MM.1S (cell line): ENCODE data around the gene SPNS2.
A peak's percentile ranks its signal among the peaks of the same experiment; 100 is the strongest.

ENCODE experiments used
- DNase-seq: peaks from one replicate; pipeline ENCODE4 v3.0.0-alpha.2; 2015
- H2AFZ ChIP-seq: fragments of 300-600 bp; sonication (generic); 2 replicates; pipeline ENCODE4 v1.6.0; 2016; ENCODE audit warnings: antibody characterized with exemption, low read length
- H3F3A ChIP-seq: fragments of 300-600 bp; sonication (generic); 2 replicates; pipeline ENCODE4 v1.6.1; 2016; ENCODE audit warnings: mild to moderate bottlenecking, antibody characterized with exemption, low read length, moderate library complexity, mixed read lengths; ENCODE audit not compliant: insufficient read depth
- H3K27ac ChIP-seq: fragments of 300-600 bp; sonication (generic); 2 replicates; pipeline ENCODE4 v1.5.1; 2016; ENCODE audit warnings: mild to moderate bottlenecking, low read length
- H3K27me3 ChIP-seq: fragments of 300-600 bp; sonication (generic); replicated peaks from 2 replicates; pipeline ENCODE4 v1.6.0; 2016; ENCODE audit warnings: low read length; ENCODE audit not compliant: insufficient read depth
- H3K36me3 ChIP-seq: fragments of 300-600 bp; sonication (generic); replicated peaks from 2 replicates; pipeline ENCODE4 v1.6.1; 2016; ENCODE audit warnings: mild to moderate bottlenecking, low read length, mixed read lengths; ENCODE audit not compliant: insufficient read depth
- H3K4me1 ChIP-seq: fragments of 300-600 bp; sonication (generic); 2 replicates; pipeline ENCODE4 v1.6.1; 2016; ENCODE audit warnings: low read length, mixed read lengths
- H3K4me2 ChIP-seq: fragments of 300-600 bp; sonication (generic); 2 replicates; pipeline ENCODE4 v1.6.0; 2016; ENCODE audit warnings: low read depth, low read length
- H3K4me3 ChIP-seq: fragments of 300-600 bp; sonication (generic); 2 replicates; pipeline ENCODE4 v1.5.1; 2016; ENCODE audit warnings: low read length, mixed read lengths
- H3K79me2 ChIP-seq: fragments of 300-600 bp; sonication (generic); 2 replicates; pipeline ENCODE4 v1.6.1; 2016; ENCODE audit warnings: mixed run types, low read length, mixed read lengths
- H3K9ac ChIP-seq: fragments of 300-600 bp; sonication (generic); 2 replicates; pipeline ENCODE4 v1.6.1; 2016; ENCODE audit warnings: low read length, mixed read lengths
- H3K9me2 ChIP-seq: fragments of 300-600 bp; sonication (generic); replicated peaks from 2 replicates; pipeline ENCODE4 v1.6.1; 2016; ENCODE audit warnings: mild to moderate bottlenecking, low read length, mixed read lengths; ENCODE audit not compliant: insufficient read depth
- H3K9me3 ChIP-seq: fragments of 300-600 bp; sonication (generic); replicated peaks from 2 replicates; pipeline ENCODE4 v1.6.1; 2016; ENCODE audit warnings: mild to moderate bottlenecking, low read length, mixed read lengths; ENCODE audit not compliant: insufficient read depth
- H4K20me1 ChIP-seq: fragments of 300-600 bp; sonication (generic); 2 replicates; pipeline ENCODE4 v1.6.1; 2016; ENCODE audit warnings: mild to moderate bottlenecking, low read length, moderate library complexity, mixed read lengths; ENCODE audit not compliant: insufficient read depth
- EZH2 ChIP-seq: fragments of 300-600 bp; sonication (generic); optimal IDR thresholded peaks from 2 replicates; pipeline ENCODE3; 2017; ENCODE audit warnings: low read depth, mild to moderate bottlenecking, antibody characterized with exemption, low read length, mixed read lengths
- EZH2phosphoT487 ChIP-seq: fragments of 300-600 bp; sonication (generic); IDR thresholded peaks from 2 replicates; pipeline ENCODE4 v1.6.1; 2018; ENCODE audit warnings: antibody characterized with exemption, low read length
- TF ChIP-seq, protein P1 (sequence below): fragments of 300-600 bp; sonication (generic); IDR thresholded peaks from 2 replicates; pipeline ENCODE4 v1.5.1; 2016; ENCODE audit warnings: antibody characterized with exemption, low read length, mixed read lengths

Gene SPNS2

DNA sequence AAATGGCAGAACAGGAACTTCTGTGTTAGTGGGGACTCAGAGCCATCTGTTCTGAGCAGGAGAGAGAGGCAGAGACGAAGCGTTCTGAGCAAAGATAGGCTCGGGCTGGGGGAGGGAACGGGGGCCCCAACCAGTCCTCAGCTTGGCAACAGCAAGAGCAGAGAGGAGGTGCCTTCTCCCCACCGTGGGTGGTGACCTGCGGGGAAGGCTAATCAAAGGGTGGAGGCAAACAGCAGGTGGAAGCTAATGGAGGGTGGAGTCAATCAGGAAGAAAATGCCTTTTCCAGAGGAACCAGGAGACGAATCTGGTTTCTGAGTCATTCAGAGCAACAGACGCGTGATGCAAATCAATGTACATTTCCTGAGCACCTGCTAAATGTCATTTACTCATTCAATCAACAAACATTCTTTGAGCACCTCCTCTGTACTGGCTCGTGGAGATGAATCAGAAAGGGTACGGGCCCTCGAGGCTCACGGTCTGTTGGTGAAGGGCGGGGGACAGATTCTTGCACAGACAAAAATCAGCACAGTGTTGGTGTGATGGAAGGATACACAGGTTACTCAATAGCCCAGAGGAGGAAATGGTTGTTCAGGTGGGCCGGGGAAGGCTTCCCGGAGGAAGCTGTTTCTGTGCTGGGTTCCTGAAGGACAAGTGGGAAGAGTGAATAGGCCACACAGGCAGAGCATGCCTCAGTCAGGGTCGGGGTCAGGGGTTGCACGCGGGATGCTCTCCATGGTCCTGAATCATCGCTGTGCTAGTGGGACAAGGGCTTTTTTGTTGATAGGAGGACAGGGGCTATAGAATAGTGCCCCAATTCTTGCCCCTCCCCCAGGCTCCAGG is 5.7 kb upstream of the SPNS2 start:
- H3K36me3 ChIP-seq = no peaks in the 10 kb centered on the region
- H3K9ac ChIP-seq = no peak overlapping the region
- H3F3A ChIP-seq = peaks cover 16% of the 10 kb centered on the region
- no peak overlapping the region for H3K27ac ChIP-seq
- H3K4me1 ChIP-seq = peaks cover 16% of the 10 kb centered on the region
- no peak overlapping the region for H2AFZ ChIP-seq
- peak; percentile 48 for DNase-seq
- H3K9me3 ChIP-seq = no peaks in the 10 kb centered on the region
- H4K20me1 ChIP-seq = no peaks in the 10 kb centered on the region
- H3K79me2 ChIP-seq = no peaks in the 10 kb centered on the region
- H3K27me3 ChIP-seq = no peaks in the 10 kb centered on the region; the same call in 1 of the 2 replicates
- TF ChIP-seq EZH2 (no peak), EZH2phosphoT487 (no peak)
- TF ChIP-seq, protein P1, sequence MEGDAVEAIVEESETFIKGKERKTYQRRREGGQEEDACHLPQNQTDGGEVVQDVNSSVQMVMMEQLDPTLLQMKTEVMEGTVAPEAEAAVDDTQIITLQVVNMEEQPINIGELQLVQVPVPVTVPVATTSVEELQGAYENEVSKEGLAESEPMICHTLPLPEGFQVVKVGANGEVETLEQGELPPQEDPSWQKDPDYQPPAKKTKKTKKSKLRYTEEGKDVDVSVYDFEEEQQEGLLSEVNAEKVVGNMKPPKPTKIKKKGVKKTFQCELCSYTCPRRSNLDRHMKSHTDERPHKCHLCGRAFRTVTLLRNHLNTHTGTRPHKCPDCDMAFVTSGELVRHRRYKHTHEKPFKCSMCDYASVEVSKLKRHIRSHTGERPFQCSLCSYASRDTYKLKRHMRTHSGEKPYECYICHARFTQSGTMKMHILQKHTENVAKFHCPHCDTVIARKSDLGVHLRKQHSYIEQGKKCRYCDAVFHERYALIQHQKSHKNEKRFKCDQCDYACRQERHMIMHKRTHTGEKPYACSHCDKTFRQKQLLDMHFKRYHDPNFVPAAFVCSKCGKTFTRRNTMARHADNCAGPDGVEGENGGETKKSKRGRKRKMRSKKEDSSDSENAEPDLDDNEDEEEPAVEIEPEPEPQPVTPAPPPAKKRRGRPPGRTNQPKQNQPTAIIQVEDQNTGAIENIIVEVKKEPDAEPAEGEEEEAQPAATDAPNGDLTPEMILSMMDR = no peak
- no peaks in the 10 kb centered on the region for H3K9me2 ChIP-seq
- H3K4me2 ChIP-seq = no peak overlapping the region
- H3K4me3 ChIP-seq = no peak overlapping the region

DNA sequence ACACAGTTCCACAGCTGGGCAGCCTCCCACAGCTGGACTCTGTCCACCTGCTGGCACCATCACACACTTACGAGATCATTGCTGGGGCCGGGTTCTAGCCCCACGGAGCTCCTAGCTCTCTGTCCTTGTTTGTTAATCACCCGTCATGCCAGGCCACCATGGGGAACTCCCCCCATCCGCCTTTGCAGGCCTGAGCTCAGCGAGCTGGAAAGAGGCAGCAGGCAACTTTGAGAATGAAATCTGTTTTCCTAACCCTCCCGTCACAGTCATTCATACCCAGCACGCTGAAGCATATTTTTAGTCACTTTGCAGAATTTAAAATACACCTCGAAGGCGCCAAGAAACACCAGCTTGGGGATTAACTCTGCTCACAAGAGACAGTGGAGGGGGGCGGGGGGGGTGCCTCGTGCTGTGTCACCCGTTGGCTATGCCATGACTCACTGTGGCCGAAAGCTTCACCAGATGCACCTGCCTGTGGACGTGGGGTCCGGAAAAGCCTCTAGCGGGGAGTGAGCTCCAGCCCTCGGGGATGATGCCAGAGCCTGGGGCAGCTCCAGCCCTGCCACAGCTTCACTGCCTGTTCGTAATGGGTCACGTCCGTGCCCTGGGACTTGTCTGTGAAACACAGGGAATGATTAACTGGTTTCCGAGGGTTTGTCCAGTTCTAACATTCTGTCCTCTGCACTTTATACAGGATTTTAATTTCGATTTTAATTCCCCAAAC is 1.4 kb upstream of the SPNS2 start:
- H3K4me1 ChIP-seq = peaks cover 25% of the 10 kb centered on the region
- H2AFZ ChIP-seq = 0 out of 2 replicates have a peak overlapping the region, but pooled peaks have one; percentile 25
- no peaks in the 10 kb centered on the region for H3K36me3 ChIP-seq
- DNase-seq = peak; percentile 70
- H3K9me3 ChIP-seq = no peaks in the 10 kb centered on the region
- H3K4me2 ChIP-seq = peak overlapping the region; percentile 93
- peak overlapping the region; percentile 43 for H3K4me3 ChIP-seq
- no peaks in the 10 kb centered on the region for H4K20me1 ChIP-seq
- H3K9ac ChIP-seq = peak overlapping the region; percentile 41
- peaks cover 21% of the 10 kb centered on the region for H3K27me3 ChIP-seq
- H3K9me2 ChIP-seq = no peaks in the 10 kb centered on the region
- peak overlapping the region; percentile 81 for H3K27ac ChIP-seq
- TF ChIP-seq EZH2 (no peak), EZH2phosphoT487 (no peak)
- TF ChIP-seq, protein P1 = no peak
- H3K79me2 ChIP-seq = peaks cover 13% of the 10 kb centered on the region
- H3F3A ChIP-seq = peaks cover 22% of the 10 kb centered on the region

DNA sequence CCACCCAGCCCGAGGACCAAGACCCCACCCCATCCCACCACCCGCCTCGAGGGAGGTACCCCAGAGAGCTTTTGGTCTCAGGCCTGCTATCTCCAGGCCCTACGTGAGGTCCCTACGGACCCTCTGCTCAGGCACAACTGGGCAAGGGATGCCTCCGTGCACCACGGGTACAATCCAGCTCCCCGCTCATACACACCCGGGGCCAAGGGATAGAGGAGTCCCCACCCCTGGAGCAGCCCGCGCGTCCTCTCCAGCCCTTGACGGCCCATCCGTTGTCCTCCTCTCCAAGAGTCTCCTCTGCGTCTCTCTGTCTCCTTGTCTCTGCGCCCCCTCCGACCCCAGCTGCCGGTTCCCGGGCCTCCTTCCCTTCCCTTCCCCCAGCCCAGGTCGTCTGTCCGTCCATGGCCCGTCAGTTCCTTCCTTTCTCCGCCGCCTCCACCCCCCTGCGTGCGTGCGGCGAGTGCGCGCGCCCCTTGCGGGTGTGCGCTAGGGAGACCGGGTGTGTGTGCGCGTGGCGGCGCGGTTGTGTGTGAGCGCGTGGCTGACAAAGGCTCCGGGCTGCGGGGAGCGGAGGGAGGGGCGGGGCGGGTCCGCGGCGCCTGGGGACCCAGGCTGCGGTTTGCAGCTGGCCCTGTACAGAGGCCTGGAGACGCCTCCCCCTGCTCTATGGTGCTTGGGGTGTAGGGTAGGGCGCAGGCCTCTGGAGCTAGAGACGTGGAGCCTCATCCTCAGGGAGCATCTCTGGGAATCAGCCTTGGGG is 930 bp downstream of the SPNS2 start:
- Histone ChIP-seq H4K20me1 (no peaks in the 10 kb centered on the region), H3K9me3 (no peaks in the 10 kb centered on the region), H3K27ac (no peak overlapping the region), H2AFZ (0 out of 2 replicates have a peak overlapping the region, but pooled peaks have one; percentile 14), H3K4me1 (peaks cover 39% of the 10 kb centered on the region), H3K9me2 (no peaks in the 10 kb centered on the region), H3K27me3 (peaks cover 21% of the 10 kb centered on the region), H3F3A (peaks cover 28% of the 10 kb centered on the region), H3K36me3 (no peaks in the 10 kb centered on the region), H3K79me2 (peaks cover 13% of the 10 kb centered on the region), H3K9ac (peak overlapping the region; percentile 25; the same call in 1 of the 2 replicates), H3K4me3 (peak overlapping the region; percentile 52), H3K4me2 (peak overlapping the region; percentile 72)
- no peak for TF ChIP-seq EZH2
- TF ChIP-seq, protein P1 = no peak
- no peak for TF ChIP-seq EZH2phosphoT487
- no peak for DNase-seq
